ENCODE results near the gene LMNTD1.
"Not testable (repeated sequence)": the region's sequence is repeated elsewhere in the genome, so short reads cannot be mapped to it uniquely, and the experiment has no call there.

LMNTD1 gene

DNA sequence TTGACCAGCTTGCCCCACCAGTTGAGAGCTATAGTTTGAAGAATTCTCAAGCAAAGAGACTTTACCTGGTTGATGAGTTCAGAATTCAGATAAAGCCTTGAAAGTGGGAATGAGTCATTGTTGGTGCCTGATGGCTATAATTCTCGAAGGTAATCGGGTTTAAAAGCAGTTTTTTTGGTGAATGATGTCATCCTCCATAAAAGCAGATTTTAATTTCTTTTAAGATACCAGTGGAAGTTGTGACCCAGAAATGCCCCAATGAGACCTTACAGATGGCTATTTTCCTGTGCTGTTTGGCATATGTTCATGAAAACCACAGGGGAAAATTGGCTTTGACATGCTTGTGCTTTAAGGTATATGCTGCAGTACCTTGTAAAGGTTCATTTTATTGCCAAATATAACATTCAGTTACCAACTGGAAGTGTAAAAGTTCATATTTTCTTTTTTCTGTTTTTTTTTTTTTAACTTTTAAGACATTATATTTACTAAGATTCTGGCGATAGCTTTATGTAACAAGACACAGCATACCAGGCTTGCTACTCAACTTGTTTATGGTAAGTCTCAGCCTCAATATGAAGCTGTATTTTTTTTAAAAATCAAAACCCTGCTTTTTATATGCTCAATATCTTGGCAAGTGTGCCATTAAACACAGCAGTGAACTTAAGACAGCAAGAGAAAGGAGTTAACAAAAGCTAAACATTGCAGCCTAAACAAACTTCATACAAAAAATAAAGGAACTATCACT is 119.3 kb downstream of the LMNTD1 start:
- DNase-seq (ENCODE audit: low read depth, low spot score): no peak

DNA sequence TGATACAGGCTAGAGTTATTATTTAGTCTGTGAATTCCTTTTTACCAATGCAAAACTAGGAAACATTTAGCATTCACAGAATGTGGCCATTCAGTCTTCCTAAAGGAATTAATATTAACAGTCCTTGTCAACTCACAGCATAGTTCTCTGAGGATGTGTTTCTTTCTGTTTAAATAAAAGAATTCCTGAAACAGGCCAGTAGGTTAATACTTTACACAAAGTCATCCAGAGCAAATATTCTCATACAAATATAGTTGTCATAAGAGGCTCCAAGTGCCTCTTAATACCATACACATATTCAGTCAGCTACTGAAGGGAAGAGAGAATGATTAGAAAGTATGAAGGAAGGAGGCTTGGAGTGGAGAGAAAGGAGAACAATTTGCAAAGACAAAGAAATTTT is 120.1 kb downstream of the LMNTD1 start:
- no peak for DNase-seq (ENCODE audit: low read depth, low spot score)

DNA sequence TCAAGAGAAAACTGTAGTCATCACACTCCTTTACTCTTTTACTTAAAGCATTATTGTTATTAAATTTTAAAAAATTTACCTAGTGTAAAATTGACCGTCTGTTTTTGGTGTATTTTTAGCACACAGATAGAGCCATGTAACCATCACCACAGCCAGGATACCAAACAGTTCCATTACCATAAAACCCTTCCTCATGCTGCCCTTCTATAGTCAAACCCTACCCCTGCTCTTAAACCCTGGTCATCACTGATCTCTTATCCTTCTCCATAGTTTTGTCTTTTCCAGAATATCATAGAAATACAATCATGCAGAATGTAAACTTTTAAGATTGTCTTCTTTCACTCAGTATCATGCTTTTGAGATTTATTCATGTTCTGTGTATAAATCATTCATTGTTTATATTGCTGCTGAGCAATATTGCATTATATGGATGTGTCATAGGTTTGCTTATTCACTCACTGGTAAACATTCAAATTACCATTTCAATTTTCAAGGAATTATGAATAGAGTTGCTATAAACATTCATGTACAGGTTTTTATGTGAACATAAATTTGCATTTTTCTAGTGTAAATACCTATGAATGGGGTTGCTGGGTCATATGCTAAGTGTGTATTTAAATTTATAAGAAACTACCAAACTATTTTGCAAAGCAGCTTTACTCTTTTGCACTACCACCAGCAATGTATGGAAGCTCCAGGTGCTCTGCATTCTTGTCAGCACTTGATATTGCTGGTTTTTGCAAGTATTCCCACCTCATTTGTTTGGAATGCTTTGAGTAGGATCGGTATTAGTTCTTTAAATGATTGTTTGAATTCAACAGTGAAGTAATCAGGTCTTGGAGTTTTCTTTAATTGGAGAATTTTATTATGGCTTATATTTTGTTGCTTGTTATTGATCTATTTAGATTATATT is 125.5 kb downstream of the LMNTD1 start:
- no peak for DNase-seq (ENCODE audit: low read depth, low spot score)

DNA sequence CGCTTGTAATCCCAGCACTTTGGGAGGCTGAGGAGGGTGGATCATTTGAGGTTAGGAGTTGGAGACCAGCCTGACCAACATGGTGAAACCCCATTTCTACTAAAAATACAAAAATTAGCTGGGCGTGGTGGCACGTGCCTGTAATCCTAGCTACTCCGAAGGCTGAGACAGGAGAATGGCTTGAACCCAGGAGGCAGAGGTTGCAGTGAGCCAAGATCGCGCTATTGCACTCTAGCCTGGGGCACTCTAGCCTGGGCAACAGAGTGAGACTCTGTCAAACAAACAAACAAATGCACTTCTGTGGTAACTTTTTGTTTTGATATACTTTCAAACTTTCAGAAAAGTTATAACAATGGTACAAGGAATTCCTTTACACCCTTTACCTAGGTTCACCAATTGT is 126.3 kb downstream of the LMNTD1 start:
- DNase-seq (ENCODE audit: low read depth, low spot score): not testable (repeated sequence)
